ENCODE measurements around the gene DEGS1. TPM values are rescaled to one million over a fixed set of nuclear protein-coding genes. Genes with fewer than 3 reads are reported as not detected.
A peak's percentile ranks its signal among the peaks of the same experiment; 100 is the strongest.

The DEGS1 gene
- 10 to 100 TPM; 12.8 to 20.9 TPM for total RNA-seq
- long read RNA-seq, transcript DEGS1-201 (3 exons, 2,101 nt) = major isoform, 8 of 11 reads
- long read RNA-seq, partial matches to known transcripts = 2 of 11 reads
- long read RNA-seq, other reads (novel, unspliced or antisense) = 1 of 11 reads

- intact Hi-C loops (cut with DNase I, micrococcal nuclease) = no loop called here
- DNase-seq (peak; percentile 81 to 85), ATAC-seq (peak; percentile 94)
These were observed at the start of gene DEGS1 for GRCh38 chr1:224182866-224183590. DEGS1 (plus strand) TSS chr1:224183240; CDS start chr1:224183337, 97 bp downstream.

GRCh38 chr1:224133741-224134299 lies 49.2 kb upstream of the DEGS1 start:
- intact Hi-C loops (cut with DNase I, micrococcal nuclease) = no loop called here
- no peak for DNase-seq
- no peak for ATAC-seq

DNA sequence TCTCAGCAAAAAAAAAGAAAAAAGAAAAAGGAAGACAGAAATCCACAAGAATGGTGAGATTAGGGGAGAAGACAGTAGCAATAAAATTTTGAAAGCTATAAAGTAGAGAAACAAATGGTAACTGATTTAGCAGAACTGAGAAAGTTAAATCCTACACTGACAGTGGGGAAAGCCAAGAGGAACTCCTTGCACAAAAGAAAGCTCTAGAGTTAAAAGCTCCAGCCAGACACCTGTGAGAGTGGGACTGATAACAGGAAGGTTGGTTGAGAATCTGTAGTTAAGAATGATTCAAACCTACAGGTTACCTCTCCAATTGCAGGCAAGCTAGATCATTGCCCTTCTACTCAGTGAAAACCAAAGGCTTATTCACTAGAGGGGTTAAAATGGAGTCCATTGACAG lies 45.5 kb upstream of the DEGS1 start:
- no peak for DNase-seq
- ATAC-seq = no peak
- intact Hi-C loops (cut with DNase I, micrococcal nuclease) = no loop called here

- intact Hi-C loops (cut with DNase I, micrococcal nuclease) = no loop called here
- no peak for DNase-seq
- ATAC-seq = no peak
These were observed 44.8 kb upstream of the DEGS1 start for GRCh38 chr1:224138198-224138597.

GRCh38 chr1:224141693-224142092 lies 41.3 kb upstream of the DEGS1 start:
- ATAC-seq = no peak
- no peak for DNase-seq
- intact Hi-C loops (cut with DNase I, micrococcal nuclease) = no loop called here

- no peak for DNase-seq
- intact Hi-C loops (cut with DNase I, micrococcal nuclease) = no loop called here
- ATAC-seq = no peak
These were observed 33.3 kb upstream of the DEGS1 start for GRCh38 chr1:224149709-224150108.

DNA sequence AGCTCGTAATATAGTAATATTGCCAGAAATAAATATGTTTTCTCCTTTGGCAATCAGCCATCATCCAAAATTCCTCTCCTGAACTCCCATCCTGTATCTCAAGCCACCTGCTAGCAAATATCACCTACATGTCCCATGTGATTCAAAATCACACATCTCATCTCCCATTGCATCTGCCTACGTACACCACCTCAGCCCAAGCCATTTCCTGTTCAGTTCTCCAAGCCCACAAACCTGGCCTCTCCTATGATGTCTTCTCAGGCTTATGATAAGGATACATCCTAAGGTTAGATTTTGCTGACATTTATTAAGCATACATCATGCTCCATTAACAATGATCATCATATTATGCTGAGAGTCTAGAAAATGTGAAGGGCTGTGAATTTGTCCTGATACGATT lies 31.9 kb upstream of the DEGS1 start:
- ATAC-seq = no peak
- intact Hi-C loops (cut with DNase I, micrococcal nuclease) = no loop called here
- no peak for DNase-seq

GRCh38 chr1:224157316-224157715 lies 25.7 kb upstream of the DEGS1 start:
- ATAC-seq = no peak
- intact Hi-C loops (cut with DNase I, micrococcal nuclease) = no loop called here

GRCh38 chr1:224159541-224159940 lies 23.5 kb upstream of the DEGS1 start:
- intact Hi-C loops (cut with DNase I, micrococcal nuclease) = no loop called here
- DNase-seq (no peak), ATAC-seq (no peak)

More at GRCh38 chr1:224157316-224157715, 25.7 kb upstream of the DEGS1 start:
- no peak for DNase-seq

GRCh38 chr1:224160171-224160682 lies 22.8 kb upstream of the DEGS1 start:
- no peak for DNase-seq
- intact Hi-C loops (cut with DNase I, micrococcal nuclease) = no loop called here
- no peak for ATAC-seq

- no peak for ATAC-seq
- no peak for DNase-seq
- intact Hi-C loops (cut with DNase I, micrococcal nuclease) = no loop called here
These were observed 20.3 kb upstream of the DEGS1 start for GRCh38 chr1:224162768-224163167.

DNA sequence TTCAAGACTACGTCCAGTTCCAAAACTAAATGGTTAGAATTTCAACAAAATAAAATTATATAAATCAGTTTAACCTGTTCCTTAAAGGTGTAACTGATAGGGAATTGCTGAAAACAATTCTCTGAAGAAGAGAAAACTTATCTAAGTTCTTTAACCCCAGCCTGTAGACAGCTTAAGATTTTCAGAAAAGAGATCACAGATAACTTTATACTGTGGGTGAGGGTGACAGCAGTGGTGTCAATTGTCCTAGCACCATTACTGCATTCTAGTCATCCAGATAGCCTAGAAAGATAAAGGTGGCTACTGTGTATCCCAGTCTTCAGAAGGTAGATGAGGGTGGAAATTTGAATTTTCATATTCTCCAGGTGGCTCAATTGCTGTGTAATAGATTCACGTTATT lies 19.7 kb upstream of the DEGS1 start:
- intact Hi-C loops (cut with DNase I, micrococcal nuclease) = no loop called here
- DNase-seq = no peak

DNA sequence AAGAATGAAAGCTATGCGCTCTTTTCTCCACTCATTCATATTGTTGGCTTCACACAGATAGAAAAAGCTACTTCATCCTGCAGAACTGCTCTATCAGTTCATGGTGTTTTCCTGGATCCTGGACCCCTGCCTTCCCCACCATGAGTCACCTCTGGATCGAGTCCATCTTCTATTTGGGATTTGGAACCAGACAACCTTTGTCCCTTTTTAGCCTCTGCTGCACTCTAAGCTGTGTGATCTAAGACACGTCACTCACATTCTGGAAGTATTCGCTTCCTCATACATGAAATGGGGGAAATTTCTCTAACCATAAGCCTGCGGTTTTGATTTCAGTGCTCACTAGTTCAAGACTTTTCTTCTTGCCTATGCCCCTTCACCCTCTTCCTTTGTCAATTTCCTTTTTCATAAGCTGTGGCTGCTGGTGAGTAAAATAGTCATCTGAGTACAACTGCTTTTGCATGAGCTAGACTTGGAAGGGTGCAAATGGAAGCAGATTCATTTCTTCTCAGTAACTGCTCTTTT lies 14.1 kb upstream of the DEGS1 start:
- intact Hi-C loops (cut with DNase I, micrococcal nuclease) = no loop called here
- DNase-seq = no peak
- ATAC-seq = peak; percentile 56

More for the DNA sequence above, 19.7 kb upstream of the DEGS1 start:
- no peak for ATAC-seq

DNA sequence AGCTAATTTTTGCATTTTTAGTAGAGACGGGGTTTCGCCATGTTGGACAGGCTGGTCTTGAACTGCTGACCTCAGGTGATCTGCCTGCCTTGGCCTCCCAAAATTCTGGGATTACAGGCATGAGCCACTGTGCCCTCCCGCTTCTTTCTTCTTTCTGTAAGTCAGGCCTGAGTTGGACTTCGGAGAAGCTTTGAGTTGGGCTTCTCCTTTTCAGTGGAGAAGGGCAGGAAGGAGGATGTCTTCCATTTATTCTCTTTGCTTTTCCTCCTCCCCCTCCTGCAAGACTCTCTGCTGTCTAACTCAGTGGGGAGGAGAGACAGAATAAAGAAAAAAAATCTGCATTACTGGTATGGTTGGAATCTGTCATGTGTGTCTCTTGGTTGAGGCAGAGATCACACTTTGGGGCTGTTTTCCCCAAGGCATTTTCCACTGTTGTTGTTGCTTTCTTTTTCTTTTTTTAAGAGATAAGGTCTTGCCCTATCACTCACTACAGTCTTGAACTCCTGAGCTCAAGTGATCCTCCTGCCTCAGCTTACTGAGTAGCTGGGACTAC lies 13.2 kb upstream of the DEGS1 start:
- ATAC-seq (no peak), DNase-seq (no peak)
- intact Hi-C loops (cut with DNase I, micrococcal nuclease) = no loop called here

DNA sequence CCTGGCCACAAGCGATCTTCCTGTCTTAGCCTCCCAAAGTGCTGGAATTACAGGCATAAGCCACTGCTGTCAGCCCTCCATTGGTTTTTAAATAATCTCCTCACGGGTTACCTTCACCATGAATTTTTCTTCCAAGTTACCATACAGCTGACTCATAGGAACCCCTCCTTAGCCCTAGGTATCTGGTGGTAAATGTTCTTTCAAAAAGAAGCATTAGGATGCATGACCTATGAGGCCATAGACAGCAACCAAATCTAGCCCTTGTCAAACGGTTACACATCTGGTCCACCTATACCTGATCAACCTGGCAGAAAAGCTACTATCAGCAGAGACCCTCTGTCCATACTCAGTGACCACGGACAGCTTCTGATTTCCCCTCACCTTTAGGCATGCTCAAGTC lies 12.7 kb upstream of the DEGS1 start:
- no peak for DNase-seq
- peak; percentile 11 for ATAC-seq
- intact Hi-C loops (cut with DNase I, micrococcal nuclease) = no loop called here

- peak; percentile 80 for ATAC-seq
- peak in 1 of 2 donors; percentile 37 for DNase-seq
- intact Hi-C loops (cut with DNase I, micrococcal nuclease) = no loop called here
These were observed 12.1 kb upstream of the DEGS1 start for GRCh38 chr1:224170748-224171478.

DNA sequence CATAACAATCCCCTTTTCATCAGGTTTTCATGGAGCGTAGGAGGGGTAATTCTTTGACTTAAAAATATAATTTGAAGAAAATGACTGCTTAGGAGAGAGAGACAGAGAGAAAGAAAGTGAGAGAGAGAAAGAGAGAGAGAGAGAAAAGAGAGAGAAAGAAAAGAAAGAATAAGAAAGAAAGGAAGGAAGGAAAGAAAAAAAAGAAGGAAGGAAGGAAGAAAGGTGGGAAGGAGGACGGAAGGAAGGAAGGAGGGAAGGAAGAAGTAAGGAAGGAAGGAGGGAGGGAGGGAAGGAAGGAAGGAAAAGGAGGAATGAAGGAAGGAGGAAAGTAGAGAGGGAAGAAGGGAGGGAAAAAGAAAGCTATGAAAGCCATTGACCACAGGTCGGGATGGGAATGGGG lies 10.8 kb upstream of the DEGS1 start:
- ATAC-seq (no peak), DNase-seq (no peak)
- intact Hi-C loops (cut with DNase I, micrococcal nuclease) = no loop called here

DNA sequence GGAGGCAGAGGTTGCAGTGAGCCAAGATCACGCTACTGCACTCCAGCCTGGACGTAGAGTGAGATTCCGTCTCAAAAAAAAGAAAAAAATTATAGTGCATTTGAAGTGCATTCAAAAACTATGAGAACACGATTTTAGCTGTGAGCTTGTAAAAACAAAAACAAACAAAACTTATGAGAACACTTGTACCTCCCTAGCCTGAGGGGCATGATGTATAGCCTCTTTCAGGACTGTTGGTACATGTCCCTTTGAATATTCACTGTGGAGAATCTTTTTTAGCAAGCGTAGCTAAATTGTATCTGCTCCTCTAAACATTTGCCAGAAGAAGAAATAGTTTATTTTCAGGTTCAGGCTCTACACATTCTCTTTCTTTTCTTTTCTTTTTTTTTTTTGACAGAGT lies 9.5 kb upstream of the DEGS1 start:
- ATAC-seq = no peak
- no peak for DNase-seq
- intact Hi-C loops (cut with DNase I, micrococcal nuclease) = no loop called here

DNA sequence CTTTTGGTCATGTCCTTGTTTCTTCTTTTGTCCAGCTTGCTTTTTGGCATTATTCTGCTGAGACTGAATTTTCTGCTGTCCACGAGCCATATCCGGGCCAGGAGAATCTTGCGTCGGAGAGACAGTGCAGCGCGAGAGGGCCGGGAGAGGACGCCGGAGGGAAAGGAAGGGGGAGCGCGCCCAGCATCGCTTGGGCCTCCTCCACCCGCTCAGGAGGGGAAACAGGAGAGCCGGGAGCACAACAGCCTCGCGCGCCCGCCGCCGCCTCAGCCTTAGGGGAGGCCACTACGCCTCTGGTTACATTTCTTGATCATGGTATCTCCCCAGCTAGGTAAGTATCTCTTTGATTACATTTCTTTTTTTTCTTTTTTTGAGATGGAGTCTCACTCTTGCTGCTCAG lies 7.4 kb upstream of the DEGS1 start:
- peak; percentile 21 to 47 for DNase-seq
- peak; percentile 41 for ATAC-seq
- intact Hi-C loops (cut with DNase I, micrococcal nuclease) = no loop called here
